Measurements from ENCODE around the gene RASSF10. TPM values are rescaled to one million over a fixed set of nuclear protein-coding genes. Genes with fewer than 3 reads are reported as not detected.
"Not testable (repeated sequence)": the region's sequence is repeated elsewhere in the genome, so short reads cannot be mapped to it uniquely, and the experiment has no call there.

RASSF10 gene
- total RNA-seq, 4 donors from 2014 or later: 0.12 to 1.7 (median 0.19) TPM; not detected in 1

DNA sequence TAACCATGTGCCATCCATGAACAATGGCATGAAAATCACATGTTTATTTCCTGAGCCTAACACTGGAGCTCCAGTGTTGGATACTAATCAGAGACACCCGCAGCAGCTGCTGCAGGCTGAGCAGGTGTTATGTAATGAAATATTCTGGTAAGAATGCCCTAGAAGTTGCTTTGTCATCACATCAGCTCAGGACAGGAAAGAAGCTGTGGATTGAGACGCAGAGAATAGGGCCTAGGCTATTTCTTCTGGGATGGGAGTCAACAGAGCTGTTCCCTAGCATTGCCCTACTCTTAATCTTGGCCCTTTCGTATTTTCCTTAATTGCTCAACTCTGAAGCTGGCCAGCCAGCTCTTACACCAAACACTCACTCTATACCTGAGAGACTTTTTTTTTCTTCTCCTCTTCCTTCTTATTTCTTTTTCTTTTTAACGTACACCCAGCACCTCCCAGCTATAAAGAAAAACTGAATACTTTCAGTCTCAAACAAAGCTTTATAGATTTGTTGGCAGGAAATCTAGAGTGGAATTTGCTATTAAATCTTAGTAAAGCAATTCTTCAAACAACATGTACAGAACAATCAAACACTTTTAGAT, 31.9 kb downstream of the RASSF10 start:
- no peak for ATAC-seq (ENCODE audit: low FRiP score)
- TF ChIP-seq, protein P1, sequence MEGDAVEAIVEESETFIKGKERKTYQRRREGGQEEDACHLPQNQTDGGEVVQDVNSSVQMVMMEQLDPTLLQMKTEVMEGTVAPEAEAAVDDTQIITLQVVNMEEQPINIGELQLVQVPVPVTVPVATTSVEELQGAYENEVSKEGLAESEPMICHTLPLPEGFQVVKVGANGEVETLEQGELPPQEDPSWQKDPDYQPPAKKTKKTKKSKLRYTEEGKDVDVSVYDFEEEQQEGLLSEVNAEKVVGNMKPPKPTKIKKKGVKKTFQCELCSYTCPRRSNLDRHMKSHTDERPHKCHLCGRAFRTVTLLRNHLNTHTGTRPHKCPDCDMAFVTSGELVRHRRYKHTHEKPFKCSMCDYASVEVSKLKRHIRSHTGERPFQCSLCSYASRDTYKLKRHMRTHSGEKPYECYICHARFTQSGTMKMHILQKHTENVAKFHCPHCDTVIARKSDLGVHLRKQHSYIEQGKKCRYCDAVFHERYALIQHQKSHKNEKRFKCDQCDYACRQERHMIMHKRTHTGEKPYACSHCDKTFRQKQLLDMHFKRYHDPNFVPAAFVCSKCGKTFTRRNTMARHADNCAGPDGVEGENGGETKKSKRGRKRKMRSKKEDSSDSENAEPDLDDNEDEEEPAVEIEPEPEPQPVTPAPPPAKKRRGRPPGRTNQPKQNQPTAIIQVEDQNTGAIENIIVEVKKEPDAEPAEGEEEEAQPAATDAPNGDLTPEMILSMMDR (IDR thresholded peaks at IDR 0.05): no peak
- no peak for DNase-seq (ENCODE audit: low spot score)

DNA sequence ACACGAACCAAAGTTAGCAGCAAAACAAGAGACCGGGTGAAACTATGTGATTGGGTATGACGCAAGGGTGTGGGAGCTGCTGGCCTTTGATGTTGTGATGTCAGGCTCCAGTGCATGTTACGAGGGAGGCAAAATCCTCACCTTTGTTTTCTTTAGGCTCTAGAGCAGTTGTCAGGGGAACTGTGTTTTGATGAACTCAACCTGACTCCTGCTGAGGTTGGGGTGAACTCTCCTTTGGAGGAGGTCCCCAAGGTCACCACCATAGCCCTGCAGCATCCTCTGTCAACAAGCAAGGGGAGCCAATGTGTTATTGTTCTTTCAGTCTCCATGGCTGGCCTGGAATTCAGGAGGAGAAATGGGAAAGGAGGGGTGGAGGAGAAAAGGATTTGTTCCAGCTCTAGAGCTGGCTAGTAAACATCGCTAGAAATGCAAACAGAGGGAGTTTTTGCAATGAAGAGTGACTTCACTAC, 33.8 kb downstream of the RASSF10 start:
- DNase-seq (ENCODE audit: low spot score) (no peak), ATAC-seq (ENCODE audit: low FRiP score) (no peak)
- TF ChIP-seq, protein P1 (IDR thresholded peaks at IDR 0.05): no peak

DNA sequence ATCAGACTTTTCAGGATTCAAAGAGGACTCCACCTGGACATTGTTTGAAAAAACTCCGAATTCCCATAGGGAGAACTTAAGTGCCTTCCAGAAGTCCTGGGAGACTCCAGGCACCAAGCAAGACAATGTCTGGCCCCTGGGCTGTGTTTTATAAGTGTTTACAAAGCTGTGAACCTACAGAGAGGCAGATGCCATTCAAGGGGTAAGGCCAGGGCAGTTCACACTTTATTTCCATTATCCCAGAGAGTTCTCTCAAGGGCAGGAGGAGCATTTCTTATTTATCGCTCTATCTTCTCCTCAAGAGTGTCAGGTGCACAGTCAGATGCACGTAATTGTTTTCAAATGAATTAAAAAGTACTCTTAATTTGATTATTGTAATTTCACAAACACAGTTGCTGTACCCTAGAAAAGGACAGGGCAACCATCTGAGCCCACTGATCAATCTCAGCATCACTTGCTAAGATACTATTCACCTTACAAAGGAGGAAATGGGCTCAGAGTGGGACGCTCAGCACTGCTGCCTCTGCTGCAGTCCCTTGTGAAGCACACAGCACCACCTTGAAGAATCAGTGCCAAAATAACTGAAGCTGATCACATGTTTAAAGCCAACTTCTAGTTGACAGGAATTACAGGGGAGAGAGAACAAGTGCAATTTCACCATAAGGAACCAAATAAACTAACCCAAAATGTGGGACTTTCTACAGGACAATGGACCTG, 35.0 kb downstream of the RASSF10 start:
- TF ChIP-seq, protein P1 (IDR thresholded peaks at IDR 0.05): no peak
- DNase-seq (ENCODE audit: low spot score) (no peak), ATAC-seq (ENCODE audit: low FRiP score) (no peak)

DNA sequence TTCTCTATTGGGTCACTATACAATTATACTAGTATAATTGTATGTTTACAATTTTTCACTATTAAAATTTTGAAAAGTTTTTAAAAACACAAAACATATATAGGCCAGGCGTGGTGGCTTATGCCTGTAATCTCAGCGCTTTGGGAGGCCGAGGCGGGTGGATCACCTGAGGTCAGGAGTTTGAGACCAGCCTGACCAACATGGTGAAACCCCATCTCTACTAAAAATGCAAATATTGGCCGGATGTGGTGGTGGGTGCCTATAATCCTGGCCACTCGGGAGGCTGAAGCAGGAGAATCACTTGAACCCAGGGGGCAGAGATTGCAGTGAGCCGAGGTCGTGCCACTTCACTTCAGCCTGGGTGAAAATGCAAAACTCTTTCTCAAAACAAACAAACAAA, 36.0 kb downstream of the RASSF10 start:
- not testable (repeated sequence) for ATAC-seq (ENCODE audit: low FRiP score); DNase-seq (ENCODE audit: low spot score)

DNA sequence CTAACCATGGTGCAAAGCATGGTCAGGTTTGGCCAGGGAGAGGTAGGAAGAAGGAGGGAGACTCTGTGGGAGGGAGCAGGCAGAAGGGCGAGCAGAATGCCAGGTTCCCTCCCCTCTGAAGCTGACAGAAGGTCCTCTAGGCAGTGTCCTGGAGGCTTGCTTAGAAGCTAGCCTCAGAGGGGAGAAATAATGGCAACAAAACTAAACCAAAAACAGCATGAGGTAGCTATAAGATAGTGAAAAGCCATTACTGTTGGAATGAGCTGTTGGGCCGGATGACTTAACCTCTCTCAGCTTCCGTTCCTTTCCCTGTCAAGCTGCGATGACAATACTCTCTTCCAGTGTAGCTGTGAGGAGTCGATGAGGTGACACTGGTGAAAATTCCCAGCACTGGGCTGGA, 36.6 kb downstream of the RASSF10 start:
- TF ChIP-seq, protein P1 (IDR thresholded peaks at IDR 0.05): no peak
- ATAC-seq (ENCODE audit: low FRiP score) (no peak), DNase-seq (ENCODE audit: low spot score) (no peak)

DNA sequence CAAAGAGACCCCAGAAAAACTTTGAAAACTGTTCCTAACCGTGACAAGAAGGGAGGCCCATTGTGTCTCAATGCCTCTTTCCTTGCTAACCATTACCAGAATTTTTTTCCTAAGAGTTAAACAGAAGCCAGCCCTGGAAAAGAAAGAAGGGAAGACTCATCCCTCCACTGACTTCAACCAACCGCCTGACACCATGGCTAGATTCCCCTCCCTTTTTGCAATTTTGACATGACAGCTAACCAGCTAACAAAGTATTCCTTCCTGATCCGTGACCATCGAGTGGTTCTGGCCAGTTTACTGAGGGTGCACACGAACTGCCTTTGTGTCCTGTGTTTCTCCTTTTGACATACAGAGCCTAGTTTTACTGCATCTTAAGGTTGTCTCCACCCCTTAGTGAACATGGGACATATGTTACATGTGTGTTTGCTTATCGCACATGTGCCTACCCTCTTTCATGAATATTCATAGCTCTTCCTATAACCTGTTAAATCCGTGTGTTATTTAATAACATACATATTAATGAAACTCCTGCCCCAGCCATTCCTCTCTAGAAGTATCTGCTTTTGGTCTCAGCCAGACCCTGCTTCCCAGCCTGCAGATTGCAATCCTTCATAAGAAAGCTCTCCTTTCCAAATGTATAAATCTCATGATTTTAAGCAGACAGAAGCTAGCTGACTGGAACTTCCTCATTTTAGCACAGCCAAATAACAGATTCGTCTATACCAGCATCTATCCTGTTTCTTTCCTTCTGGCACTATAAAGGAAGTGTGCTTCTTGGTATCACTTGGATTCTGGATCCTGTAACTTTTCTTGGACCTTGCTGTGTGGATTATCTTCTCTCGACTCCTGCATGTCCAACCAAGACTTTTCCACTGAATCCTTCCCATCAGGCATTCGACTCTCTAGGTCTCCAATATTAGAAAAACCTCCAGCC, 37.8 kb downstream of the RASSF10 start:
- ATAC-seq (ENCODE audit: low FRiP score) (no peak), DNase-seq (ENCODE audit: low spot score) (no peak)
- TF ChIP-seq, protein P1 (IDR thresholded peaks at IDR 0.05): no peak

DNA sequence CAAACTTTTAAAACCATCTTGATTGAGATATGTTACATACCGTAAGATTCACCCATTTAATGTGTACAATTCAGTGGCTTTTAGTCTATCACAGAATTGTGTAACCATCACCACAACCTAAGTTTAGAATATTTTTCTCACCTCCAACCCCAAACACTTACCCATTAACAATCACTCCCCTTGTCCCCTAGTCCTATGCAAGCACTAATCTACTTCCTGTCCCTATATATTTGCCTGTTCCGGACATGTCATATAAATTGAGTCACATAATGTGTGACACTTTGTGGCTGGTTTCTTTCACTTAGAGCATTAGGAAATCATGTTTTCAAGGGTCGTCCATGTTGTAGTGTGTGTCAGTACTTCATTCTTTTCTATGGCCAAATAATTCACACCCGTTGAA, 38.8 kb downstream of the RASSF10 start:
- no peak for ATAC-seq (ENCODE audit: low FRiP score)
- TF ChIP-seq, protein P1 (IDR thresholded peaks at IDR 0.05): no peak
- DNase-seq (ENCODE audit: low spot score): no peak
